HEK293 (cell line): ENCODE measurements around the gene NKX6-1.

Source experiments
- CTCF ChIA-PET: fragments of 350-600 bp; formaldehyde crosslinking; extraction: SDS; loops from one replicate; lab custom pipeline; 2021; ENCODE audit warnings: antibody characterized with exemption; lab: Yijun Ruan, JAX
- POLR2A ChIA-PET: fragments of 300-600 bp; formaldehyde crosslinking; extraction: SDS; loops from one replicate; lab custom pipeline; 2020; ENCODE audit warnings: antibody characterized with exemption, inconsistent platforms; lab: Yijun Ruan, JAX
- H3K27ac ChIP-seq: fragments of 200-500 bp; sonication (Bioruptor generic); 2 replicates; pipeline ENCODE4 v1.5.1; 2014; ENCODE audit warnings: low read depth, low read length, control low read depth, inconsistent platforms; ENCODE audit errors: extremely low read depth
- H3K36me3 ChIP-seq, 2 experiments: fragments of 200-500 bp in 1 of 2; sonication (Bioruptor generic) in 1 of 2; 1 replicate in 1 of 2; 2 replicates in 1 of 2; pipeline ENCODE4 v1.5.1; 2014 to 2017; ENCODE audit warnings: inconsistent platforms in 2 of 2, low read length in 2 of 2; ENCODE audit not compliant: control insufficient read depth in 2 of 2, insufficient read depth in 1 of 2
- H3K4me1 ChIP-seq: fragments of 200-500 bp; sonication (Bioruptor generic); 2 replicates; pipeline ENCODE4 v1.5.1; 2014; ENCODE audit warnings: mild to moderate bottlenecking, low read length, inconsistent platforms; ENCODE audit not compliant: control insufficient read depth, insufficient read depth
- H3K4me3 ChIP-seq: 2 replicates; pipeline ENCODE4 v1.5.1; 2011; ENCODE audit warnings: low read depth, mild to moderate bottlenecking, control low read depth, low read length, moderate library complexity
- H3K9me3 ChIP-seq: fragments of 200-500 bp; sonication (Bioruptor generic); 2 replicates; pipeline ENCODE4 v1.5.1; 2014; ENCODE audit warnings: low read depth, low read length, inconsistent platforms; ENCODE audit not compliant: control insufficient read depth, insufficient read depth
- HOXA7 ChIP-seq: sonication (generic); formaldehyde crosslinking; IDR thresholded peaks from 2 replicates; pipeline ENCODE4 v1.8.1; 2022; ENCODE audit warnings: missing genetic modification reagents, borderline replicate concordance
- SP7 ChIP-seq: fragments of 450-650 bp; formaldehyde crosslinking; IDR thresholded peaks from 2 replicates; pipeline ENCODE4 v1.5.1; 2016; ENCODE audit warnings: missing biosample characterization, missing genetic modification characterization
- TRIM28 ChIP-seq: IDR thresholded peaks from 2 replicates; pipeline ENCODE4 v1.6.1; 2011; ENCODE audit warnings: low read length, control low read depth, borderline replicate concordance
- ZBTB10 ChIP-seq: fragments of 450-650 bp; formaldehyde crosslinking; IDR thresholded peaks from 2 replicates; pipeline ENCODE4 v1.5.1; 2016; ENCODE audit warnings: missing biosample characterization, missing genetic modification characterization
- ZBTB6 ChIP-seq: fragments of 450-650 bp; formaldehyde crosslinking; IDR thresholded peaks from 2 replicates; pipeline ENCODE4 v1.5.1; 2017; ENCODE audit warnings: missing biosample characterization, missing genetic modification characterization
- ZFP3 ChIP-seq: fragments of 450-650 bp; formaldehyde crosslinking; IDR thresholded peaks from 2 replicates; pipeline ENCODE4 v1.5.1; 2016; ENCODE audit warnings: low read depth, missing biosample characterization, missing genetic modification characterization
- ZNF112 ChIP-seq: fragments of 450-650 bp; formaldehyde crosslinking; IDR thresholded peaks from 2 replicates; pipeline ENCODE4 v1.5.0; 2017; ENCODE audit warnings: missing biosample characterization, missing genetic modification characterization
- ZNF121 ChIP-seq: fragments of 450-650 bp; formaldehyde crosslinking; IDR thresholded peaks from 2 replicates; pipeline ENCODE4 v1.5.1; 2016; ENCODE audit warnings: missing biosample characterization, missing genetic modification characterization
- ZNF132 ChIP-seq: fragments of 450-650 bp; formaldehyde crosslinking; IDR thresholded peaks from 2 replicates; pipeline ENCODE4 v1.5.1; 2017; ENCODE audit warnings: missing biosample characterization, missing genetic modification characterization, borderline replicate concordance
- ZNF214 ChIP-seq: fragments of 450-650 bp; formaldehyde crosslinking; IDR thresholded peaks from 2 replicates; pipeline ENCODE4 v1.5.1; 2017; ENCODE audit warnings: missing biosample characterization, mild to moderate bottlenecking, missing genetic modification characterization, borderline replicate concordance
- ZNF221 ChIP-seq: fragments of 450-650 bp; formaldehyde crosslinking; IDR thresholded peaks from 2 replicates; pipeline ENCODE4 v1.5.1; 2017; ENCODE audit warnings: missing biosample characterization, missing genetic modification characterization, borderline replicate concordance
- ZNF239 ChIP-seq: fragments of 450-650 bp; formaldehyde crosslinking; IDR thresholded peaks from 2 replicates; pipeline ENCODE4 v1.5.1; 2016; ENCODE audit warnings: missing biosample characterization, missing genetic modification characterization
- ZNF24 ChIP-seq: fragments of 450-650 bp; formaldehyde crosslinking; IDR thresholded peaks from 2 replicates; pipeline ENCODE4 v1.5.1; 2016; ENCODE audit warnings: missing biosample characterization, missing genetic modification characterization
- ZNF248 ChIP-seq: fragments of 450-650 bp; formaldehyde crosslinking; IDR thresholded peaks from 2 replicates; pipeline ENCODE4 v1.5.1; 2017; ENCODE audit warnings: missing biosample characterization, missing genetic modification characterization
- ZNF394 ChIP-seq: fragments of 450-650 bp; formaldehyde crosslinking; IDR thresholded peaks from 2 replicates; pipeline ENCODE4 v1.5.1; 2016; ENCODE audit warnings: missing biosample characterization, missing genetic modification characterization, mild to moderate bottlenecking, moderate library complexity, borderline replicate concordance
- ZNF530 ChIP-seq: fragments of 450-650 bp; formaldehyde crosslinking; IDR thresholded peaks from 2 replicates; pipeline ENCODE4 v1.5.1; 2016; ENCODE audit warnings: low read depth, missing biosample characterization, missing genetic modification characterization
- ZNF623 ChIP-seq: fragments of 450-650 bp; formaldehyde crosslinking; IDR thresholded peaks from 2 replicates; pipeline ENCODE4 v1.5.1; 2016; ENCODE audit warnings: missing biosample characterization, missing genetic modification characterization
- ZNF692 ChIP-seq: fragments of 450-650 bp; formaldehyde crosslinking; IDR thresholded peaks from 2 replicates; pipeline ENCODE4 v1.5.1; 2016; ENCODE audit warnings: missing biosample characterization, missing genetic modification characterization
- ZSCAN16 ChIP-seq: fragments of 450-650 bp; formaldehyde crosslinking; IDR thresholded peaks from 2 replicates; pipeline ENCODE4 v1.5.1; 2016; ENCODE audit warnings: missing biosample characterization, missing genetic modification characterization
- TF ChIP-seq, protein P1 (sequence below): fragments of 450-650 bp; formaldehyde crosslinking; IDR thresholded peaks from 2 replicates; pipeline ENCODE4 v1.5.1; 2016; ENCODE audit warnings: missing biosample characterization, missing genetic modification characterization
- TF ChIP-seq, protein P2 (sequence below): IDR thresholded peaks from 2 replicates; pipeline ENCODE4 v1.6.1; 2011; ENCODE audit warnings: mild to moderate bottlenecking, low read depth, low read length, borderline replicate concordance
- TF ChIP-seq, protein P3 (sequence below): fragments of 450-650 bp; formaldehyde crosslinking; IDR thresholded peaks from 2 replicates; pipeline ENCODE4 v1.5.1; 2016; ENCODE audit warnings: missing biosample characterization, missing genetic modification characterization

The NKX6-1 gene

GRCh38 chr4:84530871-84531270 is 31.8 kb upstream of the NKX6-1 start (continued):
- TF ChIP-seq ZNF530 (tag by site-specific recombination) (no peak), TRIM28 (peak; percentile 44; the same call in 1 of the 2 replicates)

DNA sequence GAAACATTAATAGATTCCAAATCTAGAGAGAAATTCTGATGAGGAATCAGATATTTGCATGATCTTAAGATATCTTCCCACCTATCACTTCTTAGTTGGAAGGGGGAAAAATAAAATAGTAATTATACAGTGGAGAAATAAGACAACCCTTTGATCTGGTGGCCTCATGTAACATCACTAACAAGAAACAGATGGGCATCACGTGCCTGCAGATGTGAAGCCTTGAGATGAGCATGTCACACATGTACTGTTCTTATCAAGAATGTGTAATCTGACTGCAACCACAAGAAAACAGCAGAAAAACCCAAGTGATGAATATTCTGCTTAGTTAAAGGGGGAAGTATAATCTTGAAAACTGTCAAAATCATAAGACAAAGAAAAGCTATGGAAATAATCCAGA is 31.4 kb upstream of the NKX6-1 start:
- H3K27ac ChIP-seq, result no peak overlapping the region
- H3K4me1 ChIP-seq, result peaks cover 4% of the 10 kb centered on the region; the same call in 1 of the 2 replicates
- no peaks in the 10 kb centered on the region for H3K9me3 ChIP-seq
- no peaks in the 10 kb centered on the region for H3K36me3 ChIP-seq
- H3K4me3 ChIP-seq, result no peak overlapping the region
- TF ChIP-seq ZNF214 (no peak), ZNF239 (tag by site-specific recombination) (no peak), ZBTB6 (tag by site-specific recombination) (no peak), ZFP3 (tag by site-specific recombination) (no peak), ZNF24 (tag by site-specific recombination) (no peak), ZNF121 (no peak), ZBTB10 (tag by site-specific recombination) (no peak), ZNF692 (tag by site-specific recombination) (no peak), ZNF623 (tag by site-specific recombination) (no peak), ZNF394 (tag by site-specific recombination) (no peak), SP7 (tag by site-specific recombination) (no peak), HOXA7 (CRISPR knock-in tag) (no peak), ZNF112 (tag by site-specific recombination) (no peak), ZNF248 (tag by site-specific recombination) (no peak), ZNF132 (tag by site-specific recombination) (no peak), ZNF221 (tag by site-specific recombination) (no peak), ZSCAN16 (tag by site-specific recombination) (no peak)
- TF ChIP-seq, protein P1, sequence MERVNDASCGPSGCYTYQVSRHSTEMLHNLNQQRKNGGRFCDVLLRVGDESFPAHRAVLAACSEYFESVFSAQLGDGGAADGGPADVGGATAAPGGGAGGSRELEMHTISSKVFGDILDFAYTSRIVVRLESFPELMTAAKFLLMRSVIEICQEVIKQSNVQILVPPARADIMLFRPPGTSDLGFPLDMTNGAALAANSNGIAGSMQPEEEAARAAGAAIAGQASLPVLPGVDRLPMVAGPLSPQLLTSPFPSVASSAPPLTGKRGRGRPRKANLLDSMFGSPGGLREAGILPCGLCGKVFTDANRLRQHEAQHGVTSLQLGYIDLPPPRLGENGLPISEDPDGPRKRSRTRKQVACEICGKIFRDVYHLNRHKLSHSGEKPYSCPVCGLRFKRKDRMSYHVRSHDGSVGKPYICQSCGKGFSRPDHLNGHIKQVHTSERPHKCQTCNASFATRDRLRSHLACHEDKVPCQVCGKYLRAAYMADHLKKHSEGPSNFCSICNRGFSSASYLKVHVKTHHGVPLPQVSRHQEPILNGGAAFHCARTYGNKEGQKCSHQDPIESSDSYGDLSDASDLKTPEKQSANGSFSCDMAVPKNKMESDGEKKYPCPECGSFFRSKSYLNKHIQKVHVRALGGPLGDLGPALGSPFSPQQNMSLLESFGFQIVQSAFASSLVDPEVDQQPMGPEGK (tag by site-specific recombination), result no peak
- TF ChIP-seq, protein P2, sequence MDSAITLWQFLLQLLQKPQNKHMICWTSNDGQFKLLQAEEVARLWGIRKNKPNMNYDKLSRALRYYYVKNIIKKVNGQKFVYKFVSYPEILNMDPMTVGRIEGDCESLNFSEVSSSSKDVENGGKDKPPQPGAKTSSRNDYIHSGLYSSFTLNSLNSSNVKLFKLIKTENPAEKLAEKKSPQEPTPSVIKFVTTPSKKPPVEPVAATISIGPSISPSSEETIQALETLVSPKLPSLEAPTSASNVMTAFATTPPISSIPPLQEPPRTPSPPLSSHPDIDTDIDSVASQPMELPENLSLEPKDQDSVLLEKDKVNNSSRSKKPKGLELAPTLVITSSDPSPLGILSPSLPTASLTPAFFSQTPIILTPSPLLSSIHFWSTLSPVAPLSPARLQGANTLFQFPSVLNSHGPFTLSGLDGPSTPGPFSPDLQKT, result no peak
- TF ChIP-seq, protein P3, sequence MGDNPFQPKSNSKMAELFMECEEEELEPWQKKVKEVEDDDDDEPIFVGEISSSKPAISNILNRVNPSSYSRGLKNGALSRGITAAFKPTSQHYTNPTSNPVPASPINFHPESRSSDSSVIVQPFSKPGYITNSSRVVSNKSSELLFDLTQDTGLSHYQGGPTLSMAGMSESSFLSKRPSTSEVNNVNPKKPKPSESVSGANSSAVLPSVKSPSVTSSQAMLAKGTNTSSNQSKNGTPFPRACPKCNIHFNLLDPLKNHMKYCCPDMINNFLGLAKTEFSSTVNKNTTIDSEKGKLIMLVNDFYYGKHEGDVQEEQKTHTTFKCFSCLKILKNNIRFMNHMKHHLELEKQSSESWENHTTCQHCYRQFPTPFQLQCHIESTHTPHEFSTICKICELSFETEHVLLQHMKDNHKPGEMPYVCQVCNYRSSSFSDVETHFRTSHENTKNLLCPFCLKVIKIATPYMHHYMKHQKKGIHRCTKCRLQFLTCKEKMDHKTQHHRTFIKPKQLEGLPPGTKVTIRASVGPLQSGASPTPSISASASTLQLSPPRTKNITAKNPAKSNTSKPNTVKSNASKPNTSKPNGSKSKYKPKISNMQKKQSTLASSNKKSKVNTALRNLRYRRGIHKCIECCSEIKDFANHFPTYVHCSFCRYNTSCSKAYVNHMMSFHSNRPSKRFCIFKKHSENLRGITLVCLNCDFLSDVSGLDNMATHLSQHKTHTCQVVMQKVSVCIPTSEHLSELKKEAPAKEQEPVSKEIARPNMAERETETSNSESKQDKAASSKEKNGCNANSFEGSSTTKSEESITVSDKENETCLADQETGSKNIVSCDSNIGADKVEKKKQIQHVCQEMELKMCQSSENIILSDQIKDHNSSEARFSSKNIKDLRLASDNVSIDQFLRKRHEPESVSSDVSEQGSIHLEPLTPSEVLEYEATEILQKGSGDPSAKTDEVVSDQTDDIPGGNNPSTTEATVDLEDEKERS (tag by site-specific recombination), result no peak
- TF ChIP-seq, all 188 proteins: peak for 0
- ChIA-PET CTCF (interaction anchor here (3.2 kb wide), 1 partner anchor 13 kb away, joined by 17 read pairs; no protein-coding TSS in a partner anchor), POLR2A (no interaction called here)
